BE2C (cell line): ENCODE results near the gene CDSN. TPM values are rescaled to one million over a fixed set of nuclear protein-coding genes. Genes with fewer than 3 reads are reported as not detected.
"Not testable (repeated sequence)": the region's sequence is repeated elsewhere in the genome, so short reads cannot be mapped to it uniquely, and the experiment has no call there.

Experiments
- DNase-seq: peaks from one replicate; pipeline ENCODE4 v3.0.0-alpha.2; 2020
- H3K27me3 ChIP-seq: fragments of 250-450 bp; sonication (Bioruptor Pico); 2 replicates; pipeline ENCODE4 v1.5.1; 2020; ENCODE audit warnings: mild to moderate bottlenecking
- H3K36me3 ChIP-seq: fragments of 250-450 bp; sonication (Bioruptor Pico); 2 replicates; pipeline ENCODE4 v1.5.1; 2020; ENCODE audit warnings: mild to moderate bottlenecking
- H3K4me1 ChIP-seq: fragments of 250-450 bp; sonication (Bioruptor Pico); 2 replicates; pipeline ENCODE4 v1.5.1; 2020
- H3K4me3 ChIP-seq: 2 replicates; pipeline ENCODE4 v1.5.1; 2011; ENCODE audit warnings: low read depth, low read length
- H3K9me3 ChIP-seq: fragments of 250-450 bp; sonication (Bioruptor Pico); 2 replicates; pipeline ENCODE4 v1.5.1; 2020
- CTCF ChIP-seq: IDR thresholded peaks from 2 replicates; pipeline ENCODE4 v1.5.1; 2012; ENCODE audit warnings: mild to moderate bottlenecking, low read depth, low read length
- polyA plus RNA-seq: library from polyadenylated mRNA; unstranded; fragments of >200 nt; gene quantifications from one replicate; pipeline ENCODE4 v1.2.1, GENCODE V29; 2012; ENCODE audit warnings: low read depth, missing spikeins; ENCODE audit not compliant: insufficient read length, insufficient read depth

The CDSN gene
- not detected for polyA plus RNA-seq

DNA sequence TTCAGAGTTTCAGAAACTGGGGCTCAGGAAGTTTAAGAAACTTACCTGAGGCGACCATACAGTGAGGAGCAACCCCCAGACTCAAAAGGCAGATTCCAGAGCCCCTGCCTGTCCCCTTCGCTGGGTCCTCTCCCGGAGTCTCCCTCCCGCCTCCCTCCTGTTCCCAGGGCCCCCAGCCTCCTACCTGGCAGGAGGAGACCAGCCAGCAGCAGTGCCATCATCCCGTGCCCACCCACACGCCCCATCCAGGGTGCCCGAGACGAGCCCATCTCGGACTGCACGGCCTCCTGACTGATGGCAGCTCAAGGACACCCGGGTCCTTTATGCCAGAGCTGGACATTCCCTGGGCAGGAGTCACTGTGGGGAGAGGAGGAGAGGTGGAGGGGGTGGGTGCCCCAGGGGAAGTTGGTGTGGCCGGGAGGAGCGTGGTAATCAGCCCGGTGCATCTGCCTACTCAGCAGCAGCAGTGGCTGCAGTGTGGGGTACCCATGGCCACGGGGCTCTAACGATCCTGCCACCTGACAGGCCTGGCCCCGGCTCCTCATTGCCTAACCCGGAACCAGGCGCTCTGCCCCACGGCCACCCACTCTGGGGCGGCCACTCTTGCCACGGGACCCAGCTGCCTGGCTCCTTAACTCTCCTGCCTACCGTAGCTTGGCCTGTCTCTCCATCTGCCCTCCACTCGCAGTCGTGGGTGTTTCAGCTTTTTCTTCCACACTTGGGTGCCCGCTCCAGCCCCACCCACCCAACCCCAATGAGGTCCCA, at the start of gene CDSN:
TSS of gene CDSN (minus strand) at position 296 of the 765 bp plus-strand sequence. CDS start at position 269, 27 bp downstream.
- no peak for TF ChIP-seq CTCF
- no peaks in the 10 kb centered on the region for H3K36me3 ChIP-seq
- H3K4me3 ChIP-seq = no peak within 1 kb of the TSS
- H3K27me3 ChIP-seq = peaks cover 25% of the 10 kb centered on the region
- no peaks in the 10 kb centered on the region for H3K4me1 ChIP-seq
- DNase-seq = no peak
- H3K9me3 ChIP-seq = no peaks in the 10 kb centered on the region

- Histone ChIP-seq H3K9me3 (no peaks in the 10 kb centered on the region), H3K36me3 (no peaks in the 10 kb centered on the region), H3K27me3 (no peaks in the 10 kb centered on the region), H3K4me3 (no peak overlapping the region), H3K4me1 (no peaks in the 10 kb centered on the region)
- DNase-seq = no peak
- no peak for TF ChIP-seq CTCF
These were observed 49.0 kb upstream of the CDSN start for GRCh38 chr6:31169123-31169857.

DNA sequence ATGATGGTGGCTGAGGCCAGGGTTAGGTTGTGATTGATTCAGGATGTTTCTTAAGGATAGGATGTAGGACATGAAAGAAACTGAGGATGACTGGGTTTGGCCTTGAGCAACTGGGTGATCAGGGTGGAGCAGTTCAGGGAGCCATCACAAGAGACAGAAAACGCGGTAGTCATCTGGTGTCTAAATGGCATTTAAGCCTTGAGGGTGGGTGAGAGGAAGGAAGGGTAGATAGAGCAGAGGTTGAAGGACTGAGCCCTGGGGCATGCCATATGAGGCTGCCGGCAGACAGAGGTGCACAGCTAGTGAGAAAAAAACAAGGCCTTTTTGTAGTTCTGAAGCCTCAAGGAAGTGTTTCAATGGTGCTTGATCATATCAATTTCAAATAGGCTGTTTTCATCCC, 48.4 kb upstream of the CDSN start:
- Histone ChIP-seq H3K27me3 (no peaks in the 10 kb centered on the region), H3K4me3 (no peak overlapping the region), H3K9me3 (no peaks in the 10 kb centered on the region), H3K4me1 (no peaks in the 10 kb centered on the region), H3K36me3 (no peaks in the 10 kb centered on the region)
- no peak for TF ChIP-seq CTCF
- no peak for DNase-seq

DNA sequence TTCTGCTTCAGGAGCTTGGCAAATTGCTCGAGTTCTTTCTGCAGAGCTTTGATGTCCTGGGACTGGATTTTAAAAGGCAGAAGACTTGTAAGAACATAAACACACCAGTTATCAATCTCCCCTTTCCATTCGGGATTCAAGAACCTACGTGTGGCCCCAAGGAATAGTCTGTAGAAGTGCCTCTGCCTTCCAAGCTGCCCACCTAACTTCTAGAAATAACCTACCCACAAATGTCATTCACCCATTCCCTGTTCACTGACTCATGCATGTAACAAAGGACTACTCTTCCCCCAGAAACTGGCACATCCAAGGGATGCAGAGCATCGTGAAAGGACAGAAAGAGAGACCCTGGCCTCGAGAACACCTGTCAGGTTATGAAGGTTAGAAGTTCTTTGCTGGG, 45.7 kb upstream of the CDSN start:
- no peak overlapping the region for H3K4me3 ChIP-seq

DNA sequence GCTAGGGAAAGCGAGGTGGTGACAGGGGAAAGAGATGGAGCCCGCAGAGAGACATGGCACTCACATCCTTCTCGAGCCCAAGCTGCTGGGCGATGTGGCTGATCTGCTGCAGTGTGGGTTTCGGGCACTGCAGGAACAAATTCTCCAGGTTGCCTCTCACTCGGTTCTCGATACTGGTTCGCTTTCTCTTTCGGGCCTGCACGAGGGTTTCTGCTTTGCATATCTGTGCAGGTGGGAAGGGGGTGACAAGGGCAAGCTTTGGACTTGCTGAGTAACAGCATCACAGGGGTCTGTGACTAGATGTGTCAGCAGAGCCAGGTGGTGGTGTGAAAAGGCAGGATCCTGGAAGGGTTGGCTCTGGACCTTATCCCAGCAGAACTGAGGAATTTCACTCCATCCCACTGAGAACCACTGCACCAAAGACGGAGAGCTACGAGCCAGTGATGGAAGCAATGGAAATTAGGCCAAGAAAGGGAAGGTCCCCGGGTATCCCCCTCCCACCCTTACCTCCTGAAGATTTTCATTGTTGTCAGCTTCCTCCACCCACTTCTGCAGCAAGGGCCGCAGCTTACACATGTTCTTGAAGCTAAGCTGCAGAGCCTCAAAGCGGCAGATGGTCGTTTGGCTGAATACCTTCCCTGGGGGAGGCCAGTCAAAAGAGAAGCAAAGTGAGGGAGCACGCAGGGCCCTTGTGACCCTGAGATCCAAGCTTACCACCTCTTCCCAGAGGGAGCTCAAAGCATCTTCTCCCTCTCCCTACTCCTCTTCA, 45.0 kb upstream of the CDSN start:
- not testable (repeated sequence) for H3K36me3 ChIP-seq, H3K4me1 ChIP-seq, H3K4me3 ChIP-seq

More for the DNA sequence above, 45.7 kb upstream of the CDSN start:
- Histone ChIP-seq H3K27me3 (no peaks in the 10 kb centered on the region), H3K9me3 (no peaks in the 10 kb centered on the region), H3K36me3 (peaks cover 6% of the 10 kb centered on the region), H3K4me1 (no peaks in the 10 kb centered on the region)
- no peak for TF ChIP-seq CTCF
- no peak for DNase-seq

DNA sequence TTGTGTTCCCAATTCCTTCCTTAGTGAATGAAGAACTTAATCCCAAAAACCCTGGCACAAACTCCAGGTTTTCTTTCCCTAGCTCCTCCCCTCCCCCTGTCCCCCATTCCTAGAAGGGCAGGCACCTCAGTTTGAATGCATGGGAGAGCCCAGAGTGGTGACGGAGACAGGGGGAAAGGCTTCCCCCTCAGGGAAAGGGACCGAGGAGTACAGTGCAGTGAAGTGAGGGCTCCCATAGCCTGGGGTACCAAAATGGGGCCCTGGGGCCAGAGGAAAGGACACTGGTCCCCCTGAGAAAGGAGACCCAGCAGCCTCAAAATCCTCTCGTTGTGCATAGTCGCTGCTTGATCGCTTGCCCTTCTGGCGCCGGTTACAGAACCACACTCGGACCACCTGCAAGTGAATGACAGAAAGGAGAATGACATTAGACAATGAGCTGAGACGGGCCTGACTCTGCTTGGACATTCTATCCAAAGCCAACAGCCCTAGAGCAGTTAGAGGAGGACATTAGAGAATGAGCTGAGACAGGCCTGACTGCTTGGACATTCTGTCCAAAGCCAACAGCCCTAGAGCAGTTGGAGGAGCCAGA, 44.3 kb upstream of the CDSN start:
- H3K4me1 ChIP-seq, H3K9me3 ChIP-seq, H3K36me3 ChIP-seq, DNase-seq, H3K4me3 ChIP-seq, H3K27me3 ChIP-seq: not testable (repeated sequence)

More for the DNA sequence above, 45.0 kb upstream of the CDSN start:
- not testable (repeated sequence) for H3K27me3 ChIP-seq, H3K9me3 ChIP-seq, DNase-seq
